Measurements from ENCODE around the gene UTF1. TPM values are rescaled to one million over a fixed set of nuclear protein-coding genes. Genes with fewer than 3 reads are reported as not detected.

UTF1 gene
- total RNA-seq, 2 donors from 2014 or later, result not detected

DNA sequence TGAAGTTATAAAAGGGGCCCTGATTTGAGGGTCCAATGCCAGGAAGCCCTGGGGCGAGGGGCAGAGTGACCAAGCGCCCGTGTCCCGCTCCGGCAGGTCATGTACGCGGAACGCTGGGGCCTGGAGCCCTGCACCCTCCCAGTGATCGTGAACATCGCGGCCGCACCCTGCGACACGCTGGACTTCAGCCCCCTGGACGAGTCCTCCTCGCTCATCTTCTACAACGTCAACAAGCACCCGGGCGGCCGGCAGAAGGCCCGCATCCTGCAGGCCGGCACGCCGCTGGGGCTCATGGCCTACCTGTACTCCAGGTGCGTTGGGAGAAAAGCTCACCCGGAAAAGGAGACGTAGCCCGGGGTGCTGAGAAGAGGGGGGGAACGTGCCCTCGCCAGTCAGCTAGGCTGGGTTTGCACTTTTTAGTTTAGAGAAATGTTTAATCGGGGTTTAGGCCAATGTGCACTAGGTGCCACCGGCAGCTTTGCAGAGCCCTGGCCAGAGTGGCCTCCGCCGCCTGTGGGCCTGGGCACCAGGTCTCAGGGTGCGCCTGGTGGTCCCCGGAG is 22.9 kb upstream of the UTF1 start:
- intact Hi-C loops (cut with DNase I), result no loop called here
- ATAC-seq (no peak), DNase-seq (no peak)

GRCh38 chr10:133207627-133208026 is 22.4 kb upstream of the UTF1 start:
- intact Hi-C loops (cut with DNase I), result no loop called here
- ATAC-seq, result no peak
- DNase-seq, result no peak

DNA sequence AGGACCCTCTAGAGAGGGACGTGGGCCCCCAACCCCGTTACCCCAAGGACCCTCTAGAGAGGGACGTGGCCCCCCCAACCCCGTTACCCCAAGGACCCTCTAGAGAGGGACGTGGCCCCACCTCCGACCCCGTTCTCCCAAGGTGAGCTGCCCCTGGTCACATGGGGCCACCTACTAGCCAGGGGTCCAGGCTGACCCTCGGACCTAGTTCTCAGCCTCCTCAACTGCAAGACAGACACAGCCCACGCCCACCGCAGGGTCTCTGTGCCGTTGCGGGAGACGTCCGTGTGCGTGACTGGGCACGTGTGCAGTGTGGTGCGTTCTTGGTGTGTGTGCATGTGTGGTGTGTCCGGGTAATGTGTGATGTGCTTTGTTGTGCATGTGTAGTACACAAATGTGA is 21.6 kb upstream of the UTF1 start:
- intact Hi-C loops (cut with DNase I), result no loop called here
- no peak for ATAC-seq
- DNase-seq, result no peak

DNA sequence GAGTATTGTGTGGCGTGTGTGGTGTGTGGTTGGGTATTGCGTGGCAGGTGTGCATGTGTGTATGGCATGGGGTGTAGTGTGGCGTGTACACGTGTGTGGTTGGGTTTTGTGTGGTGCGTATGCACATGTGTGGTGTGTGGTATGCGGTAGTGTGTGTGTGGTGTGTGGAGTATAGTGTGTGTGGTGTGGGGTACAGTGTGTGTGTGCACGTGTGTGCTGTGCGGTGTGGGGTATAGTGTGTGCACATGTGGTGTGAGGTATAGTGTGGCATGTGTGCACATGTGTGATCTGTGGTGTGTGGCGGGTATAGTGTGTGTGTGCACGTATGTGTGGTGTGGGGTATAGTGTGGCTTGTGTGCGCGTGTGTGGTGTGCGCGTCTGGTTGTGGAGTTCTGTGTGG is 20.9 kb upstream of the UTF1 start:
- no peak for ATAC-seq
- intact Hi-C loops (cut with DNase I), result no loop called here
- DNase-seq, result no peak

DNA sequence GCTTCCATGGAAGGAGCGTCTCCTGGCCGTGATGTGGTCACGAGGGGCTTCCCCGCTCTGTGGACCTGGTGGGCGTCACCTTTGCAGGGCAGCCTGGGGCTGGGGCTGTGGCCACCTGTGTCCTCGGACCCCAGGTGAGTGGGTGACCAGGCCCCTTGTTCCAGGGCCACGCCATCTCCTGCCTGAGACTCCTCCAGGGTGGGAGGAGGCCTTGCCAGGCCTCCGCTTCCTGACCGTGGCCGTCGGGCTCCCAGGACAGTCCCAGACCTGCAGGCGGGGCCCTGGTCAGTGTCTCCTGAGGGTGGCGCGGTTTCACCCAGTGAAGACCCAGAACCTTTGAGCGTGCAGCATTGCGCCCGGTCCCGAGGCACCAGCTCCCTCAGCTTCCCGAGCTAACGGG is 20.4 kb upstream of the UTF1 start:
- intact Hi-C loops (cut with DNase I), result no loop called here
- ATAC-seq (no peak), DNase-seq (no peak)

DNA sequence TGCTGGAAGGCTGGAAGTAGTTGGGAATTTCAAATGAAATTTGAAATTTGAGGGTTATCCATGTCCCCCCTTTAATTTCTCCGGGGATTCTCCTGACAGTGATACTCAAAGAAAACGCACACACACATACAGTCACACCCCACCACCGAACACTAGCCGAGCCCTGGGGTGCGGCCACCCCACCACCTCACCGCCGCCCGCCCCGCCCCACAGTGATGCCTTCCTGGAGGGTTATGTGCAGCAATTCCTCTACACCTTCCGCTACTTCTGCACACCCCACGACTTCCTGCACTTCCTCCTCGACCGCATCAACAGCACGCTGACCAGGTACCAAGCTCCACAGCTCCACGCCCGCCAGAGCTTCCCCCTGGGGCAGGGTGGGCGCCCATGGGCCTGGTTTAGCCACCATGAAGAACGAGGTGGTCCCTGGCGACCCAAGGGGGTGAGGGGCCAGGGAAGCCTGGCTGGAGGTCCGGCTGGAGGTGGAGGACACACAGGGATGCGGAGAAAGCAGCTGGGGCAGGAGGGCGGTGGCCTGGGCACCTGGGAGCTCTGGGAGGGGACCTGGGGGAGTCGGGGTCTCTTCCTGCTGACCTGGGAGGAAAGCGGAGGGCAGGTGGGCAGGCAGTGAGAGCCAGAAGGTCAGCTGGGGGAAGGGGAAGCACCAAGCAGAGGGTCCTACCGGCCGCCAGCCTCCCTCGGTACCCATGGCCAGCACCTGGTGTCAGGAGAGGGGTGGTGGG is 19.4 kb upstream of the UTF1 start:
- DNase-seq (no peak), ATAC-seq (no peak)
- intact Hi-C loops (cut with DNase I), result no loop called here

DNA sequence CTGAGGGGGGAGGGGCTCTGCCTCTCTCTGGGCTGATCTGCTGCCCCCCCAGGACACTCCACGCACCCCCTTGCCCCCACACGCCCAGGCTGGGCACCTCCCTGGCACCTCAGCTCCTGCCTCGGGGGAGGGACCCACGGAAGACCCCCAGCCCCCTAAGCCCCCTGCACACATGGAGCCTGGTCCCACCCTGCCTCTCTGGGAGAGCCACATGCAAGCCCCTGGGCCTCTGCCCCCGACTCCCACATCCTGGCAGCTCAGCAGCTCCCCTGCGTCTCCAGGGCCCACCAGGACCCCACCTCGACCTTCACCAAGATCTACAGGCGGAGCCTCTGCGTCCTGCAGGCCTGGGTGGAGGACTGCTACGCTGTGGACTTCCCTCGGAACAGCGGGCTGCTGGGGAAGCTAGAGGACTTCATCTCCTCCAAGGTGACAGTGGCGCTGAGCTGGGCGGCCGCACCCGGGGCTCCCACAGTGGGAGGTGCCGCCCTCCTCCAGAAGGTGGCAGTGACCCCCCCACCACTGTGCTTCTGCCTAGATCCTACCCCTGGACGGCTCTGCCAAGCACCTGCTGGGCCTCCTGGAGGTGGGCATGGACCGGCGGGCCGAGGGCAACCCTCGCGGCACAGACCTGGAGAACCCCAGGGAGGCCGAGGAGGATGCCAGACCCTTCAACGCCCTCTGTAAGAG is 18.7 kb upstream of the UTF1 start:
- ATAC-seq (no peak), DNase-seq (no peak)
- intact Hi-C loops (cut with DNase I), result no loop called here

DNA sequence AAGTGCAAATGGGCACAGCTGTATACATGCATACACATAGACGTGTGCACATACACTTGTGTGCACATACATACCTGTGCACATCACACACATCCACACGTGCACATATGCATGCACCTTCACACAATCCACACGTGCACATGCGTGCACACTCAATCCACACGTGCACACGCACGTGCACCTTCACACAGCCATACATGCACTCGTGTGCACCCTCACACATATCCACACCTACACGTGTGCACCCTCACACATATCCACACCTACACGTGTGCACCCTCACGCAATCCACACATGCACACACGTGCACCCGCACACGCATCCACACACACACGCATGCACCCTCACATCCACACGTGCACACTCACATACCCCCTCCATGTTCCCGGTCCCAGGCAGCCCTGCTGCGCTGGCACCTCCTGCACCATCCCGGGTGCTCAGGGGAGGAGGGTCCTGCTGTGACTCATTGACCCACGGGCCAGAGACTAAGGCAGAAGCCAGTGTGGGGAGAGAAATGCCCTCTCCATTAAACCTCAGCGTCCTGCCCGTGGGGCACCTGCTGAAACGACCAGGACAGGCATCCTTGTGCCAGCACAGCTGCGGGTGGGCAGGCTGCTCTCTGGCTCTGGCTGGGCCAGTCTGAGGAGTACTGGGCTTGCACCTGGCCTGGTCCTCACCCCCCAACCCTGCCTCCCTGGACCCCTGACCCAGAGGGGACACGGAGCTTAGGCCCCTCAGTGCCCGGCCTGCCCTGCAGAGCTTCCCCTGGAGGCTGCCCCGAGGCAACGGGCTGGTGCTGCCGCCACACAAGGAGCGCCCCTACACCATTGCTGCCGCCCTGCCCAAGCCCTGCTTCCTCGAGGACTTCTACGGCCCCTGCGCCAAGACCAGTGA is 17.8 kb upstream of the UTF1 start:
- ATAC-seq (no peak), DNase-seq (no peak)
- intact Hi-C loops (cut with DNase I), result no loop called here

- intact Hi-C loops (cut with DNase I), result no loop called here
- no peak for ATAC-seq
- DNase-seq, result no peak
Measured at GRCh38 chr10:133212853-133213494, 17.0 kb upstream of the UTF1 start.

DNA sequence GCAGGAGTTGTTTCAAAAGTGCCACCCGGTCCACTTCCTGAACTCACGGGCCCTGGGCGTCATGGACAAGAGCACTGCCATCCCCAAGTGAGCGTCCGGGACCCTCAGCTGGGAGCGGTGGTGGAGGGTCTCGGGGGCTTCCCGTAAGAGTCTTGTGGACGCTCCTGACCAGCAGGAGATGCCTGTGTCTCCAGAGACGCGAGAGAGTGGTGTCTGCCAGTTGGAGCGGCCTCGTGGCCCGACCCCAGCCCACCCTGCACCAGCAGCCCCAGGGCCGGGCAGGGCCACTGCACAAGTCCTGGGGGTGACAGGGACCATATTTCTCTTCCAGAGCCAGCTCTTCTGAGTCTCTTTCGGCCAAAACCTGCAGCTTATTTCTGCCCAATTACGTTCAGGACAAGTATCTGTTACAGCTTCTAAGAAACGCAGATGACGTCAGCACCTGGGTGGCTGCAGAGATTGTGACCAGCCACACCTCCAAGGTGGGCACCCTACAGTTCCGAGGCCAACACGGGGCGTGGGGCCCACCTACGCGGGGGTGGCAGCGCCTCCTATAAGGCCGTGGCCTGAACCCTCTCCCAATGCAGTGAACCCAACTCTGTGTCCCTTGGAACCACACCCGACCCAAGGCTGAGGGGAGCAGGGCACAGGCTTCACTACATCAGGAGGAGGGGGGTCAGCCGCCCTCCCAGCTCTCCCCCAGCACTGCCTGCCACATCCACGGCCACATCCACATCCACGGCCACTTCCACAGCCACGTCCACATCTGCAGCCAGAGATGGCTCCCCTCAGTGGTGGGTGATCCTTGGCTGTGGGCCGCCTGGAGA is 16.2 kb upstream of the UTF1 start:
- no peak for ATAC-seq
- DNase-seq, result no peak
- intact Hi-C loops (cut with DNase I), result no loop called here

GRCh38 chr10:133214468-133215410 is 15.3 kb upstream of the UTF1 start:
- intact Hi-C loops (cut with DNase I), result no loop called here
- DNase-seq (no peak), ATAC-seq (no peak)

DNA sequence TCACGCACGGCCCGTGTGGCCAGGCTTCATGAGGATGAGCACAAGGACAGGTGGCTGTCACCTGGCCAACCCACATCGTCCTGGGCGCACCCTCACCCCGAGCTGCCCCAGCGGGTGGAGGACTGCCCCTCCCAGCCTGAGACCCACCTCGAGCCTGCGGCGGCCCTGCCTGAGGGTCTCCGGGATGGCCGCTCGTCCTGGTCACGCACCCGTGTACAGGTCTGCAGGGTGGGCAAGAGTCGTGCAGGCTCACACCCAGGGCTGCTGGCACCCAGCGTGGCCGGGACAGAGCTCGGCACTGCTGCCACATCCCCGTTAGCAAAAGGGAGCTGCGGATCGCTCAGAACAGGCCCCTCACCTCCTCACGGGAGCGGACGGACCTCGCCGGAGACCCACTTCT is 14.4 kb upstream of the UTF1 start:
- DNase-seq, result no peak
- intact Hi-C loops (cut with DNase I), result no loop called here
- ATAC-seq, result no peak

GRCh38 chr10:133216776-133217175 is 13.2 kb upstream of the UTF1 start:
- no peak for DNase-seq
- intact Hi-C loops (cut with DNase I), result no loop called here
- ATAC-seq, result no peak

- ATAC-seq, result no peak
- DNase-seq, result no peak
- intact Hi-C loops (cut with DNase I), result no loop called here
Measured at GRCh38 chr10:133217800-133218589, 12.0 kb upstream of the UTF1 start.

- ATAC-seq (no peak), DNase-seq (no peak)
- intact Hi-C loops (cut with DNase I), result no loop called here
Measured at GRCh38 chr10:133218891-133219290, 11.1 kb upstream of the UTF1 start.

DNA sequence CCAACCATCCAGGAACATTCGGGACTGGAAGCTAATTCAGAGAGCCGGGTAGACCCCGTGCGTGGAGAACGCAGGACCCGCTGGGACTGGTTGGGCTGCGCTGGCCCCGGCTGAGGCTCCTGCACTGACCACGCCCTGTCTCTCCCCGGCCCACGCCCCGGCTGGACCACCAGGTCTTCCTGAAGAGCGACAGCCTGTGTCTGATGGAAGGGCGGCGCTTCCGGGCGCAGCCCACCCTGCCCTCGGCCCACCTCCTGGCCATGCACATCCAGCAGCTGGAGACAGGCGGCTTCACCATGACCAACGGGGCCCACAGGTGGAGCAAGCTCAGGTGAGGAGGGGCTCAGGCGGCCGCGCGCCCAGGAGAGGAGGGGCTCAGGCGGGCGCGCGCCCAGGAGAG is 10.2 kb upstream of the UTF1 start:
- no peak for ATAC-seq
- intact Hi-C loops (cut with DNase I), result no loop called here
- no peak for DNase-seq

GRCh38 chr10:133221331-133221730 is 8.7 kb upstream of the UTF1 start:
- DNase-seq (no peak), ATAC-seq (no peak)
- intact Hi-C loops (cut with DNase I), result no loop called here

Data from left cardiac atrium (tissue), 4 donors.